Fibroblast of lung (primary cell): ENCODE results near the gene TYMS.

ENCODE experiments used
- EZH2 ChIP-seq: IDR thresholded peaks from 2 replicates; pipeline ENCODE4 v1.5.1; 2012; ENCODE audit warnings: low read length, control low read depth, mild to moderate bottlenecking; ENCODE audit errors: missing control alignments
- TF ChIP-seq, protein P1 (sequence below), 2 donors: IDR thresholded peaks in 1 of 2; conservative IDR thresholded peaks in 1 of 2; 1 replicate in 1 of 2; 2 replicates in 1 of 2; pipeline ENCODE4 v1.5.1; 2011 to 2012; ENCODE audit warnings: low read length in 2 of 2, control low read depth in 1 of 2, inconsistent platforms in 1 of 2, low read depth in 1 of 2, mild to moderate bottlenecking in 1 of 2

GRCh38 chr18:641224-641623 lies 16.2 kb upstream of the TYMS start:
- TF ChIP-seq, protein P1, sequence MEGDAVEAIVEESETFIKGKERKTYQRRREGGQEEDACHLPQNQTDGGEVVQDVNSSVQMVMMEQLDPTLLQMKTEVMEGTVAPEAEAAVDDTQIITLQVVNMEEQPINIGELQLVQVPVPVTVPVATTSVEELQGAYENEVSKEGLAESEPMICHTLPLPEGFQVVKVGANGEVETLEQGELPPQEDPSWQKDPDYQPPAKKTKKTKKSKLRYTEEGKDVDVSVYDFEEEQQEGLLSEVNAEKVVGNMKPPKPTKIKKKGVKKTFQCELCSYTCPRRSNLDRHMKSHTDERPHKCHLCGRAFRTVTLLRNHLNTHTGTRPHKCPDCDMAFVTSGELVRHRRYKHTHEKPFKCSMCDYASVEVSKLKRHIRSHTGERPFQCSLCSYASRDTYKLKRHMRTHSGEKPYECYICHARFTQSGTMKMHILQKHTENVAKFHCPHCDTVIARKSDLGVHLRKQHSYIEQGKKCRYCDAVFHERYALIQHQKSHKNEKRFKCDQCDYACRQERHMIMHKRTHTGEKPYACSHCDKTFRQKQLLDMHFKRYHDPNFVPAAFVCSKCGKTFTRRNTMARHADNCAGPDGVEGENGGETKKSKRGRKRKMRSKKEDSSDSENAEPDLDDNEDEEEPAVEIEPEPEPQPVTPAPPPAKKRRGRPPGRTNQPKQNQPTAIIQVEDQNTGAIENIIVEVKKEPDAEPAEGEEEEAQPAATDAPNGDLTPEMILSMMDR (conservative IDR thresholded peaks at IDR 0.05 in 1 of 2, IDR thresholded peaks at IDR 0.05 in 1 of 2; ENCODE audit: low read depth in 1 of 2, low read length in 2 of 2): no peak
- TF ChIP-seq EZH2: no peak
